Gastroesophageal sphincter (tissue), 3 donors: ENCODE data around the gene SPPL2A.

Experiments used
- CTCF ChIP-seq, 4 experiments: fragments of 200-600 bp in 2 of 4; fragments of 450-650 bp in 2 of 4; sonication (generic) in 1 of 4; IDR thresholded peaks; one replicate each; pipeline ENCODE4 v1.5.1; 2017 to 2019; ENCODE audit warnings: antibody characterized with exemption in 4 of 4, mild to moderate bottlenecking in 2 of 4, moderate library complexity in 2 of 4
- EP300 ChIP-seq: sonication (generic); formaldehyde crosslinking; IDR thresholded peaks from one replicate; pipeline ENCODE4 v1.6.1; 2017; ENCODE audit warnings: antibody characterized with exemption, mild to moderate bottlenecking
- POLR2A ChIP-seq, 2 donors: fragments of 450-650 bp; IDR thresholded peaks; one replicate each; pipeline ENCODE4 v1.6.1; 2017; ENCODE audit warnings: antibody characterized with exemption in 2 of 2, mild to moderate bottlenecking in 2 of 2, moderate library complexity in 1 of 2
- POLR2AphosphoS5 ChIP-seq: sonication (generic); formaldehyde crosslinking; IDR thresholded peaks from one replicate; pipeline ENCODE4 v1.6.1; 2017; ENCODE audit warnings: antibody characterized with exemption

GRCh38 chr15:50676799-50677483 is 88.6 kb downstream of the SPPL2A start:
- TF ChIP-seq CTCF (IDR thresholded peaks at IDR 0.05) (no peak), POLR2A (IDR thresholded peaks at IDR 0.05) (no peak), EP300 (no peak), POLR2AphosphoS5 (no peak)
